Endothelial cell of umbilical vein (primary cell): Measurements from ENCODE around the gene ARMC5.

Experiments
- EZH2 ChIP-seq: IDR thresholded peaks from 2 replicates; pipeline ENCODE4 v1.6.1; 2012; ENCODE audit warnings: borderline replicate concordance, low read depth, mild to moderate bottlenecking, moderate library complexity, low read length, inconsistent platforms; ENCODE audit not compliant: severe bottlenecking
- FOS ChIP-seq: IDR thresholded peaks from 2 replicates; pipeline ENCODE4 v1.6.1; 2011; ENCODE audit warnings: mild to moderate bottlenecking, low read length, moderate library complexity, borderline replicate concordance; ENCODE audit not compliant: insufficient read depth
- JUN ChIP-seq: IDR thresholded peaks from 2 replicates; pipeline ENCODE4 v1.6.1; 2011; ENCODE audit warnings: borderline replicate concordance, low read depth; ENCODE audit not compliant: insufficient read length, insufficient read depth
- MYC ChIP-seq: IDR thresholded peaks from one replicate; pipeline ENCODE4 v1.6.1; 2011; ENCODE audit warnings: mild to moderate bottlenecking, low read depth, low read length
- POLR2A ChIP-seq: IDR thresholded peaks from 2 replicates; pipeline ENCODE4 v1.6.1; 2012; ENCODE audit warnings: low read depth, mild to moderate bottlenecking, control low read depth, low read length
- TF ChIP-seq, protein P1 (sequence below), 2 donors: IDR thresholded peaks; 1 replicate in 1 of 2; 2 replicates in 1 of 2; pipeline ENCODE4 v1.5.1; 2011; ENCODE audit warnings: low read length in 2 of 2, mild to moderate bottlenecking in 2 of 2, moderate library complexity in 2 of 2, control low read depth in 1 of 2, inconsistent platforms in 1 of 2, low read depth in 1 of 2; ENCODE audit not compliant: insufficient read depth in 1 of 2; ENCODE audit errors: extremely low read depth in 1 of 2
- TF ChIP-seq, protein P2 (sequence below): IDR thresholded peaks from 2 replicates; pipeline ENCODE4 v1.6.1; 2011; ENCODE audit not compliant: insufficient read depth, insufficient read length

DNA sequence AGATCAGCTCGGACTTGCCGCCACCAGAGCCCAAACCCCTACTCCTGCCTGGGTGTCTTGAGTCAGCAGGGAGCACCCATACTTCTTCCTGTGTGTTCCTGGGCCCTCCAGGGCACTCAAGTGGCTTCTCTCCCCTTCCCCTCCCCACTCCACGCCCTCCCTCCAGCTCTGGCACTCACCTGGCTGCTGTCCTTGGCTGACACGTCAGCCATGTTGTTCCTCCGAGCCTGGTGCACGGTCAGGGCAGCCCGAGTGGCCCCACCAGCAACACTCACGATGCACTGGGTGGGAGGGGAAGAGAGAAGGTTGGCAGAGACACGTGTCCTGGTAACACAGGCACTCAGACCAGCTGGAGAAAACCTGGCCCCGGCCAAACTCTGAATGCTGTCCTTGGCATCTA is 37.4 kb downstream of the ARMC5 start:
- TF ChIP-seq EZH2: no peak
- no peak for TF ChIP-seq POLR2A
- TF ChIP-seq, protein P1, sequence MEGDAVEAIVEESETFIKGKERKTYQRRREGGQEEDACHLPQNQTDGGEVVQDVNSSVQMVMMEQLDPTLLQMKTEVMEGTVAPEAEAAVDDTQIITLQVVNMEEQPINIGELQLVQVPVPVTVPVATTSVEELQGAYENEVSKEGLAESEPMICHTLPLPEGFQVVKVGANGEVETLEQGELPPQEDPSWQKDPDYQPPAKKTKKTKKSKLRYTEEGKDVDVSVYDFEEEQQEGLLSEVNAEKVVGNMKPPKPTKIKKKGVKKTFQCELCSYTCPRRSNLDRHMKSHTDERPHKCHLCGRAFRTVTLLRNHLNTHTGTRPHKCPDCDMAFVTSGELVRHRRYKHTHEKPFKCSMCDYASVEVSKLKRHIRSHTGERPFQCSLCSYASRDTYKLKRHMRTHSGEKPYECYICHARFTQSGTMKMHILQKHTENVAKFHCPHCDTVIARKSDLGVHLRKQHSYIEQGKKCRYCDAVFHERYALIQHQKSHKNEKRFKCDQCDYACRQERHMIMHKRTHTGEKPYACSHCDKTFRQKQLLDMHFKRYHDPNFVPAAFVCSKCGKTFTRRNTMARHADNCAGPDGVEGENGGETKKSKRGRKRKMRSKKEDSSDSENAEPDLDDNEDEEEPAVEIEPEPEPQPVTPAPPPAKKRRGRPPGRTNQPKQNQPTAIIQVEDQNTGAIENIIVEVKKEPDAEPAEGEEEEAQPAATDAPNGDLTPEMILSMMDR (IDR thresholded peaks at IDR 0.05; ENCODE audit: extremely low read depth in 1 of 2, insufficient read depth in 1 of 2, low read depth in 1 of 2, low read length in 2 of 2): no peak
- TF ChIP-seq FOS: no peak
- TF ChIP-seq MYC: no peak
- TF ChIP-seq, protein P2, sequence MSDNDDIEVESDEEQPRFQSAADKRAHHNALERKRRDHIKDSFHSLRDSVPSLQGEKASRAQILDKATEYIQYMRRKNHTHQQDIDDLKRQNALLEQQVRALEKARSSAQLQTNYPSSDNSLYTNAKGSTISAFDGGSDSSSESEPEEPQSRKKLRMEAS: no peak
- TF ChIP-seq JUN: no peak
